HEK293T (cell line): ENCODE results near the gene SHISA2.

ENCODE experiments used
- BHLHE40 ChIP-seq: fragments of 450-650 bp; IDR thresholded peaks from 2 replicates; pipeline ENCODE4 v1.6.1; 2016; ENCODE audit warnings: mild to moderate bottlenecking, moderate library complexity, borderline replicate concordance
- ELF4 ChIP-seq: fragments of 450-650 bp; IDR thresholded peaks from 2 replicates; pipeline ENCODE4 v1.6.1; 2017; ENCODE audit warnings: antibody characterized with exemption
- FOXA1 ChIP-seq: fragments of 450-650 bp; IDR thresholded peaks from 2 replicates; pipeline ENCODE4 v1.6.1; 2016; ENCODE audit warnings: mild to moderate bottlenecking
- FOXK2 ChIP-seq: fragments of 450-650 bp; IDR thresholded peaks from 2 replicates; pipeline ENCODE4 v1.6.1; 2016; ENCODE audit warnings: mild to moderate bottlenecking
- HDGF ChIP-seq: fragments of 450-650 bp; IDR thresholded peaks from 2 replicates; pipeline ENCODE4 v1.6.1; 2017; ENCODE audit warnings: antibody characterized with exemption, borderline replicate concordance
- SP1 ChIP-seq: fragments of 450-650 bp; IDR thresholded peaks from 2 replicates; pipeline ENCODE4 v1.6.1; 2017

DNA sequence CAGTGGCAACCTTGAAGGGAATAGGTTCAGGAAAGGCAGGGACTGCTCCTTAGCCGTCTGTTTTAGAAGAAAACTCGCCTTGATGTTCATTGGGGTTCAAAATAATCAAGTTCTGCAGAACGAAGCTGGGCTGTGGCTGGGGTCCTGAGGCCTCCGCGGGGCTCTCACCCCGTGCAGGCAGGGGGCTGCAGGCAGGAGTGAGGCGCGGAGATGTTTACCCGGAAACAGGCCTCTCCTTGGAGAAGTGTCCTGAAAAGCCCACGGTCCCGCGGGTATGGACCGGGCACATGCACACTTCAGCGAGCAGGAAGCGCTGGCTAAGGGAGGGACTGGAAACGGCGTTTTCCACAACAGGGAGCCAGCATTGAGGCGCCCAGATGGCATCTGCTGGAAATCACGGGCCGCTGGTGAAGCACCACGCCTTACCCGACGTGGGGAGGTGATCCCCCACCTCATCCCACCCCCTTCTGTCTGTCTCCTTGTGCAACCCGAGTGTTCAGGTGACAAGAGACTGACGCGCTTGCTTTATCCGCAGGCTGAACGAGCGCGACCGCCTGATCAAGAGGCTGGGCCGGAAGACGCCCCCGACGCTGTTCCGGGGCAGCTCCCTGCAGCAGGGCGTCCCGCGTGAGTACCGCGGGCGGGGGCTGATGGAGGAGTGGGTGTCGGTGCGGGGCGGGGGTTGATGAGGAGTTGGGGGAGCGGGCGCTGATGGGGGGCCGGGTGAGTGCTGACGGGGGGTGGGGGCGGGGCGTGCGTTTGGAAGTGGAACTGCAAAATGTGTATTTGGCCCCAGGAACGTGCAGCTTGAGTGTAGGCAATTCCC is 39.6 kb downstream of the SHISA2 start:
- no peak for TF ChIP-seq FOXA1
- TF ChIP-seq ELF4, result no peak
- TF ChIP-seq HDGF, result no peak
- no peak for TF ChIP-seq FOXK2
- no peak for TF ChIP-seq SP1
- no peak for TF ChIP-seq BHLHE40
